ENCODE data around the gene SLC35E3. TPM values are rescaled to one million over a fixed set of nuclear protein-coding genes. Genes with fewer than 3 reads are reported as not detected.

SLC35E3 gene
- total RNA-seq, 4 donors from 2014 or later: 1.3 to 15.1 (median 4.9) TPM

DNA sequence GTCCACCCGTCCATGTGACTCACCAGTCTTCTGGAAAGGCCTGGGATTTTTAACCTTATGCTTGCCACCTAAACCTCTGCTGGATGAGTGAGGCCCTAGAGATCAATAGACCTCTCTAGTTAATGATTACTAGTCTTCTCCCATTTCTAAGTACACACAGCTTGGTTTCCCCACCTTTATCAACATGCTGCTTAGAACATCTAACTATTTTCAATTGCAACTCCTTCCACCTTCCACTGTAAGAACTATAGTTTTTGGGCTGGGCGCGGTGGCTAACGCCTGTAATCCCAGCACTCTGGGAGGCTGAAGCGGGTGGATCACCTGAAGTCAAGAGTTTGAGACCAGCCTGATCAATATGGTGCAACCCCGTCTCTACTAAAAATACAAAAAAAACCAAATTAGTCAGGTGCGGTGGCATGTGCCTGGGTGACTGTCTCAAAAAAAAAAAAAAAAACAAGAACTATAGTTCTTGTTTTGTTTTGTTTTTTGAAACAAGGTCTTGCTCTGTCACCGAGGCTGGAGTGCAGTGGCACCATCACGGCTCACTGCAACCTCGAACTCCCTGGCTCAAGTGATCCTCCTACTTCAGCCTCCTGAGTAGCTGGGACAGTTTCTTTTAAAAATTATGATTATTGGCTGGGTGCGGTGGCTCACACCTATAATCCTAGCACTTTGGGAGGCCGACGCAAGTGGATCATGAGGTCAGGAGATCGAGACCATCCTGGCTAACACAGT is 43.3 kb downstream of the SLC35E3 start:
- no peaks in the 10 kb centered on the region for H3K36me3 ChIP-seq
- no peak for ATAC-seq
- no peak for TF ChIP-seq POLR2AphosphoS5 (IDR thresholded peaks at IDR 0.05)
- TF ChIP-seq POLR2A (IDR thresholded peaks at IDR 0.05): no peak
- TF ChIP-seq EP300 (IDR thresholded peaks at IDR 0.05): no peak
- TF ChIP-seq, protein P1, sequence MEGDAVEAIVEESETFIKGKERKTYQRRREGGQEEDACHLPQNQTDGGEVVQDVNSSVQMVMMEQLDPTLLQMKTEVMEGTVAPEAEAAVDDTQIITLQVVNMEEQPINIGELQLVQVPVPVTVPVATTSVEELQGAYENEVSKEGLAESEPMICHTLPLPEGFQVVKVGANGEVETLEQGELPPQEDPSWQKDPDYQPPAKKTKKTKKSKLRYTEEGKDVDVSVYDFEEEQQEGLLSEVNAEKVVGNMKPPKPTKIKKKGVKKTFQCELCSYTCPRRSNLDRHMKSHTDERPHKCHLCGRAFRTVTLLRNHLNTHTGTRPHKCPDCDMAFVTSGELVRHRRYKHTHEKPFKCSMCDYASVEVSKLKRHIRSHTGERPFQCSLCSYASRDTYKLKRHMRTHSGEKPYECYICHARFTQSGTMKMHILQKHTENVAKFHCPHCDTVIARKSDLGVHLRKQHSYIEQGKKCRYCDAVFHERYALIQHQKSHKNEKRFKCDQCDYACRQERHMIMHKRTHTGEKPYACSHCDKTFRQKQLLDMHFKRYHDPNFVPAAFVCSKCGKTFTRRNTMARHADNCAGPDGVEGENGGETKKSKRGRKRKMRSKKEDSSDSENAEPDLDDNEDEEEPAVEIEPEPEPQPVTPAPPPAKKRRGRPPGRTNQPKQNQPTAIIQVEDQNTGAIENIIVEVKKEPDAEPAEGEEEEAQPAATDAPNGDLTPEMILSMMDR (IDR thresholded peaks at IDR 0.05): no peak
- H3K9me3 ChIP-seq: no peaks in the 10 kb centered on the region
- no peak overlapping the region for H3K4me3 ChIP-seq
- H3K4me1 ChIP-seq: peaks cover 0 to 5% (median 0%) of the 10 kb centered on the region in 3 donors
- no peaks in the 10 kb centered on the region for H3K27me3 ChIP-seq
- no peak overlapping the region for H3K27ac ChIP-seq
- 87 to 96% methylated on average over 9 to 11 of the region's 14 CpGs for WGBS, 2 donors (ENCODE audit: low coverage in 1 of 2)

DNA sequence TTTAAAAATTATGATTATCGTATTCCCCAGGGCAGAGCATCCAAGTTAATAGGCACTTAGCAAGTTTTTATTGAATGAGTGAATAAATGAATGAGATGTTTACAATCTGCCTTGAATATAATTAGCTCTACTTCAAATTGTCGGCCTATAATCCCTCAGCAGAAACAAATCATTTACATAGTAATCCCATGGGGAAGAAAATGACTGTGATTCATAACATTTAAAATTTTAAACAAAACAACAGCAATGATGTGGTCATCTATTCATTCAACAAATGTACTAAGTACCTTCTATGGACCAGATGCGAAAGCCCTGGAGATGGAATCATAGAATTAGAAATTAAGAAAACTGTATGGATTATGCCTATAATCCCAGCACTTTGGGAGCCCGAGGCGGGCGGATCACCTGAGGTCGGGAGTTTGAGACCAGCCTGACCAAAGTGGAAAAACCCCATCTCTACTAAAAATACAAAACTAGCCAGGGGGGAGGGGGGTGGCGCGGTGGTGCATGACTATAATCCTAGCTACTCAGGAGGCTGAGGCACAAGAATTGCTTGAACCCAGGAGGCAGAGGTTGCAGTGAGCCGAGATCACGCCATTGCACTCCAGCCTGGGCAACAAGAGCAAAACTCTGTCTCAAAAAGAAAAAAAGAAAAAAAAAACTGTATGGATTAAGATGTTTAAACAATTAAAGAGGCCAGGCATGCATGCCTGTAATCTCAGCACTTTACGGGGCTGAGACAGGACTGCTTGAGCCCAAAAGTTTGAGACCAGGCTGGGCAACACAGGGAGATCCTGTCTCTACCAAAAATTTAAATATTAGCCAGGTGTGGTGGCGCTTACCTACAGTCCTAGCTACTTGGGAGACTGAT is 44.3 kb downstream of the SLC35E3 start:
- no peak overlapping the region for H3K27ac ChIP-seq
- no peaks in the 10 kb centered on the region for H3K27me3 ChIP-seq
- 83 to 98% methylated on average over 10 to 11 of the region's 13 CpGs for WGBS, 2 donors (ENCODE audit: low coverage in 1 of 2)
- no peaks in the 10 kb centered on the region for H3K36me3 ChIP-seq
- H3K4me3 ChIP-seq: no peak overlapping the region
- peaks cover 0 to 5% (median 0%) of the 10 kb centered on the region in 3 donors for H3K4me1 ChIP-seq
- H3K9me3 ChIP-seq: no peaks in the 10 kb centered on the region
- ATAC-seq: no peak
- TF ChIP-seq, protein P1 (IDR thresholded peaks at IDR 0.05): no peak
- TF ChIP-seq EP300 (IDR thresholded peaks at IDR 0.05) (no peak), POLR2AphosphoS5 (IDR thresholded peaks at IDR 0.05) (no peak), POLR2A (IDR thresholded peaks at IDR 0.05) (no peak)

DNA sequence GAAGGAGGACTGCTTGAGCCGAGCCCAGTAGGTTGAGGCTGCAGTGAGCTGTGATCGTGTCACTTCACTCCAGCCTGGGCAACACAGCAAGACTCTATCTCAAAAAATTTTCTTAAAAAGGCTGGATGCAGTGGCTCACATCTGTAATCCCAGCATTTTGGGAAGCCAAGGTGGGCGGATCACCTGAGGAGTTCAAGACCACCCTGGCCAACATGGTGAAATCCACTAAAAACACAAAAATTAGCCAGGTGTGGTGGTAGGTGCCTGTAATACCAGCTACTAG is 44.9 kb downstream of the SLC35E3 start:
- WGBS, 2 donors (ENCODE audit: low coverage in 1 of 2): 100% methylated on average over 2 of the region's 3 CpGs; no CpG with 5 or more reads in 1 of the 2 donors
- Histone ChIP-seq H3K27me3 (no peaks in the 10 kb centered on the region), H3K4me3 (no peak overlapping the region), H3K36me3 (no peaks in the 10 kb centered on the region), H3K9me3 (no peaks in the 10 kb centered on the region), H3K4me1 (peaks cover 0 to 5% (median 0%) of the 10 kb centered on the region in 3 donors), H3K27ac (no peak overlapping the region)
- TF ChIP-seq, protein P1 (IDR thresholded peaks at IDR 0.05): no peak
- TF ChIP-seq POLR2A (IDR thresholded peaks at IDR 0.05) (no peak), EP300 (IDR thresholded peaks at IDR 0.05) (no peak), POLR2AphosphoS5 (IDR thresholded peaks at IDR 0.05) (no peak)
- no peak for ATAC-seq

DNA sequence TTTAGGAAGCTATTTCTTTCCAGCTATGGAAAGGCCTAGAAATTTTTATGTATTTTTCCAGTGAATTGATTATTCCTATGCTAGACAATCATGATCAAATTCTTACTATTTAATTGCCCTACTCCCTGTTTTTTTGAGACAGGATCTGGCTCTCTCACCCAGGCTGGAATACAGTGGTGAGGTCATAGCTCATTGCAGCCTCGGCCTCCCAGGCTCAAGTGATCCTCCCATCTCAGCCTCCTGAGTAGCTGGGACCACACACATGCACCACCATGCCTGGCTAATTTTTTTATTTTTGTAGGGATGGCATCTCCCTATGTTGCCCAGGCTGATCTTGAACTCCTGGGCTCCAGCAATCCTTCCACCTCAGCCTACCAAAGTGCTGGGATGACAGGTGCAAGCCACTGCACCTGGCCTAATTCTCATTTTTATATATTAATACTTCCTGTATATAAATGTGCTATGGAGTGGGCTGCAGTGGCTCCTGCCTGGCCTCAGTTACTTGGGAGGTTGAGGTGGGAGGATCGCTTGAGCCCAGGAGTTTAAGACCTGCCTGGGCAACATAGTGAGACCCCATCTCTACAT is 46.0 kb downstream of the SLC35E3 start:
- WGBS, 2 donors (ENCODE audit: low coverage in 1 of 2): 100% methylated on average over 2 of the region's 2 CpGs
- ATAC-seq: no peak
- H3K4me1 ChIP-seq: peaks cover 0 to under 1% (median 0%) of the 10 kb centered on the region in 3 donors
- H3K36me3 ChIP-seq: no peaks in the 10 kb centered on the region
- TF ChIP-seq EP300 (IDR thresholded peaks at IDR 0.05) (no peak), POLR2AphosphoS5 (IDR thresholded peaks at IDR 0.05) (no peak), POLR2A (IDR thresholded peaks at IDR 0.05) (no peak)
- TF ChIP-seq, protein P1 (IDR thresholded peaks at IDR 0.05): no peak
- H3K9me3 ChIP-seq: no peaks in the 10 kb centered on the region
- H3K4me3 ChIP-seq: no peak overlapping the region
- no peaks in the 10 kb centered on the region for H3K27me3 ChIP-seq
- H3K27ac ChIP-seq: no peak overlapping the region
